Prostate gland (tissue), 2 donors: ENCODE data around the gene PRDM16.

Experiments used
- CTCF ChIP-seq, 4 experiments: fragments of 200-600 bp in 2 of 4; fragments of 450-650 bp in 2 of 4; sonication (generic) in 2 of 4; IDR thresholded peaks; 1 replicate in 3 of 4; 2 replicates in 1 of 4; pipeline ENCODE4 v1.5.1; 2016 to 2019; ENCODE audit warnings: antibody characterized with exemption in 4 of 4, mild to moderate bottlenecking in 2 of 4, moderate library complexity in 2 of 4
- POLR2A ChIP-seq: fragments of 450-650 bp; IDR thresholded peaks from one replicate; pipeline ENCODE4 v1.6.1; 2016; ENCODE audit warnings: antibody characterized with exemption, mild to moderate bottlenecking

- TF ChIP-seq CTCF (IDR thresholded peaks at IDR 0.05) (no peak), POLR2A (no peak)
Measured at GRCh38 chr1:3121401-3122210, 52.6 kb downstream of the PRDM16 start.
